NCI-H1930 (cell line): ENCODE measurements around the gene RALY.

Experiments
- DNase-seq, 2 experiments: peaks; one replicate each; lab custom pipeline; 2025; lab: John Stamatoyannopoulos, UW

RALY gene

DNA sequence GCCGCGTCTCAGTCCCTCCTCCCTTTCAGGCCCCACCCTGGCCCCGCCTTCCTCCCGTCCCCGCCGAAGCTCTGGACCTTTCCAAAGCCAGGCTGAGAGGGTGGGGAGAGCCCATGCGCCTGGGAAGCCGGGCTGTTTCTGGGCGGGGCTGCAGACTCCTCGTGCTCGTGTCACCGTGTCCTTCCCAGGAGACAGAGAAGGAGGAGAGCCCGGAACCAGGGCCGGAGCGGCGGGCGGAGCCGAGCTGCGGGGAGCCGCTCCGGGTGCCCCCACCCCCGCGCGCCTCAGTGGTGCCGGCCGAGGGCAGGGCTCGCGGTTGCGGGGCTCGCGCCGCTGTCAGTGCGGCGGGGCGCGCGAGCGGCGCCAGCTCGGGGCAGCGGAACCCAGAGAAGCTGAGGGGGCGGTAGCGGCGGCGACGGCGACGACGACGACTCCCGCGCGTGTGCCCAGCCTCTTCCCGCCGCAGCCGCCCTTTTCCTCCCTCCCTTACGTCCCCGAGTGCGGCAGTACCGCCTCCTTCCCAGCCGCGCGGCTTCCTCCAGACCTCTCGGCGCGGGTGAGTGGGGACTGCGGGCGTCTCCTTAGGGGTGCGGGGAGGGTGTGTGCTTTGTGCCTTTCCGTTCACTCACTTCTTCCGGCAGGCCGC lies at the start of gene RALY:
RALY (plus strand) TSS at position 336 of the 646 bp plus-strand sequence. CDS start 78,164 bp downstream, outside the sequence.
- DNase-seq, result peak; percentile 77 to 94

DNA sequence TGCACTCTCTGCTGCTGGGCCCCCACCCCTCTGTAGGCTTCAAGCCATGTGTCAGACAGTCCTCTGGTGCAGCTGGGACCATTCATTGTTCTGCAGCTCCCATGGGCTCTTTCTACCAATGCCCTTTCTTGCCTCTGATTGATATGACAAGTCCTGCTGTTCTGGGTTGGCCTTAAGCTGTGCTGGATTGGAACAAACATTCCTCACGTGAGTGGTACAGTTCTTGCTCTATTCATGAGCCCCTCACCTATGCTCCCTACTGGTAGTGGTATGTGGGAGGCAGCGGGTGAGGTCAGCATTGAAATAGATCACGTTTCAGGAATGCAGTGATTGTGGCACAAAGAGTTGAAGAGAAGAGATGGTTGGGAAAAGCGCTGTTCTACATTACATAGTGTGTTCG lies 48.8 kb upstream of the RALY start:
- no peak for DNase-seq

DNA sequence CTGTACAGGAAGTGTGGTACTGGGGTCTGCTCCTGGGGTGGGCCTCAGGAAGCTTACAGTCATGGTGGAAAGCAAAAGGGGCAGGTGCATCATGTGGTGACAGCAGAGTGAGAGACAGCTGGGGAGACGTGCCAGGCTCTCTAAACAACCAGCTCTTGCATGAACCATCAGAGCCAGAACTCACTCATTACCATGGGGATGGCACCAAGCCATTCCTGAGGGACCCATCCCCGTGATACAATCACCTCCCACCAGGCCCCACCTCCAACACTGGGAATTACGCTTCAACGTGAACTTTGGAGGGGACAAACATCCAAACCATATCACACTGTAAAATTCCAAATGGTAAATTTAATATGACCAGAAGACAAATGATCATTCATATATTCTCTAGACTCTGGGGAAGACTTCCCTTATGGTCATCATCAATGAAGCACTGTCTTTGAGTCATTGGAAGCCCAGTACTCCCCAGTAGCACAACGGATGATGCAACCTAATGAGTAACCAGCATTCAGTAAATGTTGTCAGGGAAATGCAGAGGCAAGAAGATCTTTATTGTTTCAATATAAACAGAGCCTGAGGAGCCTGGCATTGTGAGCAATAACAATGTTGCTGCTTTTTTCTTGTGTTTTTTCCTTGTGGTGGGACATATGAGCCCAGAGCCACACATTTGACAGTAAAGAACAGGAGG lies 48.2 kb upstream of the RALY start:
- no peak for DNase-seq

DNA sequence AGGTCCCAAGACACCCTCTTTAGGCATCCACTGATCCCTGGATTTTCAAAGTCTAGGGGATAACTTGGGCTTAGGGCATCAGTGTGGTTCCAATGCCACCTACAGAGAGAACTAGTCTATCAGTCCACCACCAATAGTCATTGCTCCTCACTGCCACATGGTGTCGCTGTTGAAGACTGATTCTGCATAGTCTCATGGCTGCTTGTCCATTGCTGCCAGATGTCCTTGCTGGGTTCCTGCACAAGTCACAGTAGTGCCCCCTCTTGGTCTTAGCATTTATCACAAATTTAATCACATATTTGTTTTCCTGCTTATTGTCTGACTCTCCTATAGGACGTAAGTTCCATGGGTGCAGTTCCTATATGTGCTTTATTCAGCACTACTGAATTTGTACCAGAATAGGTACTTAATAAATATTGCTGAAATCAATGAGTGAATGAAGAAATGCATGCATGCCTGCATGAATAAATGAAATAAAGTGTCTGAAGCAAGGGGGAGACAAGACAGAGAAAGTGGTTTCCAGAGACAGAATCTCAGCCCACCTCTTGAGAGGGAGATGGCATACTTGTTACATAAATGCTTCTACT lies 45.9 kb upstream of the RALY start:
- peak; percentile 7 to 44 for DNase-seq

DNA sequence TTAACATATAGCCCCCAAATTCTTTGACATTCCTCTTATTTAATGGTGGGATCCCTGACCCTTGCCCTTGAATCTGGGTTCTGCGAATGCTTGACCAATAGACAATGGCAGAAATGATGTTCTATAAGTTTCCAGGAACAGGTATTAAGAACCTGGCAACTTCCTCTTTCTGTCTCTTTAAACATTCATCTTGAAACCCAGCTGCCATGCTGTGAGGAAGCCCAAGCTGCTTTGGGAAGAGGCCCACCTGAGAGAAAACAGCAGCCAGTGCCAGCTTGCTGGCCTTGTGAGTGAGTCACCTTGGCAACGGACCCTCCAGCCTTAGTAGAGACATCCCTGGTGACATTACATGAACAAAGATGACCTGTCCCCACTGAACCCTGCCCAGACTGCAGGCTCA lies 45.2 kb upstream of the RALY start:
- DNase-seq, result no peak

DNA sequence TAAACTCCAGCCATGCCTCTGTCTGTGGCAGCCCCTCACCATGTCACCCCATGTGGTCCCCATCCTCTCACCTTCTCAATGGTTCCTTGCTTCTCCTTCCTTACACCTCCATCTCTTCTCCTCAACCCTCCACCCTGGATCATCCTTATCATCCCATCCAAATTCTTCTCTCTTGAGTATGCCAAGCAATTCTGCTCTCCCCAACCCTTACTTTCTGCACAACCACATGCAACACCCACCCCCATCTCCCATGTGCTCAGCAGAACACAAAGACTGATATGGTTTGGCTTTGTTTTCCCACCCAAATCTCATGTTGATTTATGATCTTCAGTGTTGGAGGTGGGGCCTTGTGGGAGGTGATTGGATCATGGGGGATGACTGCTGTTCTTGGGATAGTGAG lies 42.5 kb upstream of the RALY start:
- DNase-seq, result no peak

DNA sequence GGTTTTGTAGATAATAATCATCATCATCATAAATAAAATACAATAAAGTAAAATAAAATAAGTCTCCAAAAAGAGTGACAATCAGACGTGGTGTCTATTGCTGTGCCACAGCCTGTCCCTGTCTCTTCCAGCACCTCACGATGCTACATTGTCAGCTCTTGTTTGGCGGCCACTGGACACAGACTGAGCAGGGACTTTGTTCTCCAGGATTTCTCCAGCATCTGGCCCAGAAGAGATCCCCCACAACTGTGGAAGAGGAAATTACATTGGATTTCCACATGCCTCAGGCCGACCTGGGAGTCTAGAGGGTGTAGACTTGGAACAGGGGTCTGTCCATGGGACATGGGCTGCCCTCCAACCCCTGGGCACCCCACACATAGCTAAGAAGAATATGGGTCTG lies 39.2 kb upstream of the RALY start:
- no peak for DNase-seq

DNA sequence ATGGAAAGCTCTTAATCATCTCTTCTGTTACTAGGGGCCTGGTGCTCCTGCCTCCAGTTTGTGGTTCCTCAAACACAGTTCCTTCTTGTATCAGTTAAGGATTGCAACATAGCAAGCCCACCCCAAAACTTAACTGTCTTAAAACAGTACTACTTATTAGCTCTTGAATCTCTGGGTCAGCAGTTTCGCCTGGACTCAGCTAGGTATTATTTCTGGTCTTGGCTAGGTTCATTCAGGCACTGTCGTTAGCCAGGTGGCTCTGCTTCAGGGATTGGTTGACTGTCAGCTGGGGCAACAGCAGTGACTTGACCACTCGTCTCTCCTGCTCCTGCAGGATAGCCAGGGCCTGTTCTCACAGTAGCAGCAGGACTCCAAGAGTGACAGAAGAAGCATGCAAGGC lies 30.0 kb upstream of the RALY start:
- no peak for DNase-seq

DNA sequence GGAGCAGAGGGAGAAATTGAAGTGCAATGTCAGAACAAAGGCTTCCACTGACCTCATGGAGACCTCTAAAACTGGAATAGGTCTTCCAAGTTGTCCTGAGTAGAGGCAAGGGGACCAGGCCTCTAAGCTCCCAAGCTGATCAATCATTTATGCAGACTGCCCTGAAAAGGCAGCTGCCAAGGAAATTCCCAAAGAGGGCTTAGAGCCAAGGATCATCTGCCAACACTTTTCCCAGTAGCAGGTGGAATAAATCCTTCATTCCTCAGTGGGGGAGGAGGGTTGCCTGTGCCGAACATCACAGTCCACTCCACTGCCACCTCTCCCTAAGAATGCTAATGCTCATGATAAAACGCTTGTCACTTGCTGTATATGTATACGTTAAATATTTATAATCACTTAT lies 29.3 kb upstream of the RALY start:
- DNase-seq, result no peak

DNA sequence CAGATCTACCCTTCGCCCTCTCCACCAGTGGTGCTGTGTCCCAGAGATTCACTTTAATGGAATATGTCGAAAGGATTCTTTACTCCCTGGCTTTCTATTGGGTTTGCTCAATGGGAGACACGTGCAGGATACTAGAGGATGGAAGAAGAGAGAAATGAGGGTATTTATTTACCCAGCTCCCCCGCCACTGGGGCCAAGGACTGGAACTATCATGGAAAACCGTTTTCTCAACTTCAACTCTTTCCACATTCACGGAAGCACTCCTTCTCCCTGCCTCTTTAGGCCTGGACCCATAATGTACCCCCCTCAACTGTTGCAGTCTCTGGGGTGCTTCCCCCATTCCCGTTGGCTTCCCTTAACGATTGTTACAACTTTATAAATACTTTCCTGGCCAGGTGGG lies 26.6 kb upstream of the RALY start:
- DNase-seq, result no peak

DNA sequence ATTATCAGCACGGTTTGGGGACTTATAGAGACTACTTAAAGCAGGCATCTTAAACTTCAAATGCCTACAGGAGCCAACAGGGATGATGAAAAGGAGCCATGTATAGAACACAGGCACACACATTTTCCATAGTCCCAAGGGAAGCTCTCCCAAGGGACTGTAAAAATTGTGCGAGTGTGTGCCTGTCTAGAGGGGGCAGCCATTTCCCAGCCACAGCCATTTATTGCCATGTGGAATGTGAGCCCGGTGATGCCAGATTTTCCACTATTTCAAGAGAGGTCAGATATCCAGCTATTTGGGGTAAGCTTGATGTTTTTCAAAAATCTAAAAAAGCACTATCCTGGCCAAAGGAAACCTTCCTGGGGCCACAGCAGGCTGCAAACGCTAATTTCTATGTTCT lies 24.1 kb upstream of the RALY start:
- no peak for DNase-seq

DNA sequence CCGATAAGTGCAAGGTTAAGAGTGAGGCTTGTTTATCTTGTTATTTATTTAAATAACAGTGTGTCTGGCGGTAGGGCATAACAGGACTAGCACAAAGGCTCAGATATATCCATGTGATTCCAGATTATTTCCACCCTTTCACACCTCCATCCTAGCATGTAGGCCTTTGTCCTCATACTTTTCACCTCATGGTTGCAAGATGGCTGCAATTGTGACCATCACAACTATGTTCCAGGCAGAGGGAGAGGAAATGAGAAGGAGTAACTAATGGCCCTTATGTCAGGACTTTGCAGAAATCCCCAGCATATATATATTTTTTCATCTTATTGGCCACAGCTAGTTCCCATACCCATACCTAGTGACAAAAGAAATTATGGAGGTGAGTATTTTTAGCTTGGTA lies 23.5 kb upstream of the RALY start:
- DNase-seq, result no peak

DNA sequence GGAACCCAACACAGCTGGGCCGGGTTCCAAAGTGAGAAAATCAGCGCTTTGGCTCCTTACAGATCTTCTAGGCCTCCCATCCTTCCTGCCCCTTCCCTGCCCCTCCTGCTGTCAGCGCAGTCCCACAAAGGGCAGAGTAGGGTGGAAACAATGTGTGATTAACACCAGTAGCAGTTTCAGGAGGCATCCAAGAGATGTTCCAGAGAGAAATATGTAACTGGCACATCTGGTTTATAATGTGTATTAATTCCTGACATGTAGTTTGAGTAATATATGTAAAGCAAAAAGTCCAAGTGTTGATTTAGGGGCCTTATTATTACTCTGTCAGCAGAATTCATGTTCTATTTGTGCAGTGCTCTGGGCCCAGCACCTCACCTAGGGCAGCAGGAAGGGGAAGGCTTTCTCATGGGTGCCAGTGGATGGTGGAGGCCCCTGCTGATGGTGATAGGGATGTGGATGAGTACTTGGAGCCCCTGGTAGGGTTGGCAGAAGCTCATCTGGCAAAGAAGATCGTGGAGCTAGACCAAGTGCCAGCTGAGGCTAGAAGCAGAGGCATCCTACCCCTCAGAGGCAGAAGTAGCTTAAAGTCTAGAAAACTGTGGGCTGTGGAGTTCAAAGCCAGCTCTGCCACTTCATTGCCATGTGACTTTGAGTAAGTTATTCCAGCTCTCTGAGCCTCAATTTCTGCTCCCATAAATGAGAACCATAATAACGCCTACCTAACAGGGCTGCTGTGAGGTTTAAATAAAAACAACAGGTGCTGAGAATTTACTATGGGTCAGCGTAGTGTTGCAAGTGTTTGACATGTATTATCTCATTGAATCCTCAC lies 22.4 kb upstream of the RALY start:
- no peak for DNase-seq

DNA sequence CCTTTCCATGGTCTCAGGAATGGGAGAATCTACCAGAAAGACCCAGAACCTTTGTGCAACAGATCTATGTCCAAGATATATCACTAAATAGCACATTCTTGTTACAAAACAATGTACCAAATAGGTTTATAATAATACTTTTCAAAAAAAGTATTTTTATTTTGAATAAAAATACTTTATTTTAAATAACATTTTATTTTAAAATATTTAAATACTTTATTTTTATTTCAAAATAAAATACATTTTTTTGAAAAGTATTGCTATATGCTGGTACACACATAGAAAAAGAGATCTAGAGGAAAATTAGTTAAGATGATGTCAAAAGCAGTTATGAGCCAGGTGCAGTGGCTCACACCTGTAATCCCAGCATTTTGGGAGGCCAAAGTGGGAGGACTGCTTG lies 16.8 kb upstream of the RALY start:
- no peak for DNase-seq

DNA sequence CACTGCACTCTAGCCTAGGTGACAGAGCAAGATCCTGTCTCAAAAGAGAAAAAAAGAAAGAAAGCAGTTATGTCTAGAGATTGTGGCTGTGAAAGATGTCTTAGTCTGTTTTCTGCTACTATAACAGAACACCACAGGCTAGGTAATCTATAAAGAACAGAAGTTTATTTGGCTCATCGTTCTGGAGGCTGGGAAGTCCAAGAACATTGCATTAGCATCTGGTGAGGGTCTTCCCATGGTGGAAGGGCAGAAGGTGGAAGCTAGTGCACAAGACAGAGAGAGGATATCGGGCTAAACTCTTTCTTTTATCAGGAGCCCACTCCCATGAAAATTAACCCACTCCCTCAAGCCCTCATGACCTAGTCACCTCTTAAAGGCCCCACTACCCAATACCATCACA lies 16.2 kb upstream of the RALY start:
- no peak for DNase-seq

DNA sequence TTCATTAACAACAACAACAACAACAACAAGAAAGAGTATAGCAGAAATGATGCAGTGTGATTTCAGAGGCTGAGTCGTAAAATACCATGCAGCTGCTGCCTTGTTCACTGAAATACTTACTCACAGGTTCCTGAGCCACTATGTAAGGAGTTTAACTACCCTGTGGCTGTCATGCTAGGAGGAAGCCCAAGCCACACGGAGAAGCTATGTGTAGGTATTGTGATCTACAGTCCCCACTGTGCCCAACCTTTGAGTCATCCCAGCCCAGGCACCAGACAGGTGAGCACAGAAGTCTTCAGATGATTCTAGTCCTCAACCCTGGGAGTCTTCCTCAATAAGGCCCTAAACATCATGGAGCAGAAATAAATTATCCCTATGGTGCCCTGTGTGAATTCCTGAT lies 14.6 kb upstream of the RALY start:
- DNase-seq, result no peak

DNA sequence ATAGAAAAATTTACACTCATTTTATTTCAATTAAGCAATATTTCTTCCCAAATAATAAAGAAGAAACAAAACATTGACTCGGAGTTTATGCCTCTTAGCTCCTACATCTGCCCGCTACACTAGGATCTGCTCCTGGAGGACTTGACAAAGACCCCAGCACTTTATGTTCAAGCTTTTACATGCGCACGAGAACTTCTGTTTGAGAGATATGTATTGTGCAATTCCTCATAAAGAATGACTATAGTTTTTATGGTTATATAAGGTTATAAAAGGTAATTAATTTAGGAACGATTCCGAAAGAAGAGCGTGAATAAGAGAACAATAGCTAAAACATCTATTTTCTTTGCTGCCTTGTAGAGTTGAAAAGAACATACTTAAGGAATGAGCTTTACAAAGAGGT lies 12.4 kb upstream of the RALY start:
- DNase-seq, result no peak

DNA sequence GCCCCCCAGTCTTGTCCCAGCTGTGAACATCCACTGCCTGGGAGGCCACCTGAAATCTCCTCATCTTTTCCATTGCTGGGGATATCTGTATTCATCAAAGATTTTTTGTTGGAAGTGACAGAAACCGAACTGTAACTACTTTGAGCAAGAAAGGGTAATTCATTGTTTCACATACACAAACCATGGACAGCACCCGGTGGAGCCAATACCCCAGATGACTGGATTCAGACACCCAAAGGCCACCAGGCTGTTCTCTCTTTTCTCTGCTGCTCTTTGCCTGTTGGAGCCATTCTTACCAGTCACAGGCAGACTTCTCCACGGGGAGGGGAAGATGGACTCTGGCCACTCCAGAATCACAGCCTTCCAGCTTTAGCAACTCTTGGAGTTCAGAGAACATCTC lies 11.7 kb upstream of the RALY start:
- no peak for DNase-seq

DNA sequence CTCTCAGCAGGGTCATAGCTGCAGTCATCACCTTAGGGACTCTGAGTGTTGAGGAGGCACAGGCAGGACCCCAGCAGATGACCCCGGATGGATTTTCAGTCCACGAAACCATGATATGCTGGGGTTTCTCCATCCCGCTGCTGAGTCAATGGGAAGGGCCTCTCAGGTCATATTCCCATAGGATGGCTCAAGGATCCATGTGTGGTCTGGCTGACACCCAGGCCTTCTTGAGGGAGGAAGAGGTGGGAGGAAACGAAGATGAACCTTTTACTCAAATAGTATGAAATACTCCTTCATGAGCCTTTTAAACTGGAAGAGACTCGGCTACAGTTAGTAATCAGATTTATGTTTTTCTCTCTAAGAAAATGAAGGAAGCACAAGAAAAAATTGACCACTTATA lies 10.3 kb upstream of the RALY start:
- DNase-seq, result no peak

DNA sequence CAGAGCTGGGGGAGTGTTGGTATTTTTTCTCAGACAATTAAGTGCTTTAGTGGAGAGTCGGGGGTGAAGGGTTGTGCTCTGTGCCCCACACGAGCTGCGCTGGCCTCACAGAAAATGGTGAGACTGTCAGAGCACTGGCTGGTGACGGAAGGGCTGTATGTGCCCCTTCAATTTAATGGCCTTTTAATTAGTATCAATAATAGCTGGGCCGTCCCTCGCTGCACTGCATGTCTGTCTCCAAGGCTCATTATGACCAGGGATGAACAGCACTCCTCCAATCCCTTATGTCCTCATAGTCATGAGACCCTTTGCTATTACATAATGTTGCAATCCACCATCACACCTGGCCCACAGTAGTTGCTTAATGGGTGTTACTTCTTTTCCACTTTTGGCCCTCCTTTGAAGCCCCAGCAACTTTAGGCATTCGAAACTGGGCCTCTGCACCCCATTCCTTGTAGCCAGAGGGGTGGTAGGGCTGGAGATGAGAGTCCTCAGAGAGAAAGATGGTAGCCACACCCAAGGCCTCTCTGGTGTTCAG lies 9.5 kb upstream of the RALY start:
- no peak for DNase-seq

DNA sequence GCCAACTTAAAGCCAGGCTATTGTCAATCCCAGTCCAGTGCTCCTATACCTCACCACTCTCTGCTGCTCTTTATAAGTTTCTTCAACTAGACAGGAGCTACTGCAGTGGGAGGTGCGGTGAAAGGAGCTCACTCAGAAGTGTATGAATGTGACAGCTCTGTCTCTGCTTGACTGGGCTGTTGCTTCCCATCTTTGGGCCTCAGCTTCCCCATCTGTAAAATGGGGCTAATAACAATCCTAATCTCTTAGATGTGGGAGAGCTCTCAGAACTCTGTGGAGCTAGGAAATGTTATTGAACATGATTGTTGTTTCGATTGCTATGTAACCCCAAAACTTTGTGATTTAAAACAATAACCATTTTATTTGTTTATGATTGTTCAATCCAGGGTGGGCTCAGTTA lies 8.4 kb upstream of the RALY start:
- DNase-seq, result no peak

DNA sequence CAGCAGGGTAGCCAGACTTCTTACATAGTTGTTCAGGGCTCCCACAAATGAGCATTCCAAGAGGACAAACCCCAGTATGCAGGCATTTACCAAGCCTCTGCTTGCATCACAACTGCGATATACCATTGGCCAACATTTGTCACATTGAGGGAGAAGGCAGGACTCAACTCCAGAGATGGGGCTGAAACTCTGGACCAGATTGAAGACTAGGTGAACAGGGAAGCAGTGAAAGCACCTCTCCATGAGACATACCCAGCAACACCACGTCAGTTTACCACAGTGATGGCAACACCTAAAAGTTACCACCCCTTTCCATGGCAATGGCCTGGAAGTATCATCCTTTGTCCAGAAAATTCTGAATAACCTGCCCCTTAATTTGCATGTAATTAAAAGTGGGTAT lies 7.9 kb upstream of the RALY start:
- DNase-seq, result no peak
